Neural progenitor cell (in vitro differentiated cells): ENCODE data around the gene ALK. TPM values are rescaled to one million over a fixed set of nuclear protein-coding genes. Genes with fewer than 3 reads are reported as not detected.

ENCODE experiments used
- DNase-seq: peaks from one replicate; pipeline ENCODE4 v3.0.0-alpha.2; 2016; ENCODE audit warnings: low spot score
- H2AFZ ChIP-seq: fragments of 200-600 bp; sonication (generic); replicated peaks from 2 replicates; pipeline ENCODE4 v1.6.1; 2016; ENCODE audit warnings: antibody characterized with exemption
- H3F3A ChIP-seq: fragments of 200-600 bp; sonication (generic); 2 replicates; pipeline ENCODE4 v1.6.1; 2016; ENCODE audit warnings: antibody characterized with exemption, low read depth
- H3K27ac ChIP-seq: fragments of 200-600 bp; sonication (generic); 2 replicates; pipeline ENCODE4 v1.5.1; 2016; ENCODE audit warnings: mild to moderate bottlenecking
- H3K27me3 ChIP-seq: fragments of 200-600 bp; sonication (generic); 2 replicates; pipeline ENCODE4 v1.6.1; 2016; ENCODE audit warnings: mild to moderate bottlenecking, moderate library complexity
- H3K36me3 ChIP-seq: fragments of 200-600 bp; sonication (generic); 2 replicates; pipeline ENCODE4 v1.5.1; 2016
- H3K4me1 ChIP-seq: fragments of 200-600 bp; sonication (generic); 2 replicates; pipeline ENCODE4 v1.6.1; 2016; ENCODE audit warnings: mixed run types
- H3K4me2 ChIP-seq: fragments of 200-600 bp; sonication (generic); 2 replicates; pipeline ENCODE4 v1.6.1; 2016
- H3K4me3 ChIP-seq: fragments of 200-600 bp; sonication (generic); 2 replicates; pipeline ENCODE4 v1.5.1; 2016
- H3K79me2 ChIP-seq: fragments of 200-600 bp; sonication (generic); 2 replicates; pipeline ENCODE4 v1.6.1; 2016; ENCODE audit warnings: low read depth
- H3K9ac ChIP-seq: fragments of 200-600 bp; sonication (generic); 2 replicates; pipeline ENCODE4 v1.6.1; 2016
- H3K9me3 ChIP-seq: fragments of 200-600 bp; sonication (generic); 2 replicates; pipeline ENCODE4 v1.5.1; 2016; ENCODE audit warnings: low read depth
- H4K20me1 ChIP-seq: fragments of 200-600 bp; sonication (generic); 2 replicates; pipeline ENCODE4 v1.6.1; 2016; ENCODE audit warnings: low read depth
- H3K27ac Mint-ChIP-seq: 3 replicates; pipeline ENCODE4 v1.8.0; 2021; ENCODE audit warnings: mixed read lengths
- H3K27me3 Mint-ChIP-seq: 2 replicates; pipeline ENCODE4 v1.8.0; 2022; ENCODE audit warnings: low read depth, mild to moderate bottlenecking, inconsistent platforms, moderate library complexity, mixed read lengths; ENCODE audit not compliant: insufficient read depth
- H3K36me3 Mint-ChIP-seq: 3 replicates; pipeline ENCODE4 v1.8.0; 2021; ENCODE audit warnings: mixed read lengths
- H3K4me1 Mint-ChIP-seq: 3 replicates; pipeline ENCODE4 v1.8.0; 2021; ENCODE audit warnings: mixed read lengths
- H3K4me3 Mint-ChIP-seq: 3 replicates; pipeline ENCODE4 v1.8.0; 2021; ENCODE audit warnings: mild to moderate bottlenecking, moderate library complexity, mixed read lengths
- H3K9me3 Mint-ChIP-seq: 3 replicates; pipeline ENCODE4 v1.8.0; 2020; ENCODE audit warnings: mixed read lengths
- EZH2 ChIP-seq: fragments of 200-600 bp; sonication (generic); IDR thresholded peaks from 2 replicates; pipeline ENCODE4 v1.6.1; 2017; ENCODE audit warnings: antibody characterized with exemption, mild to moderate bottlenecking, moderate library complexity
- EZH2phosphoT487 ChIP-seq: fragments of 200-600 bp; sonication (generic); IDR thresholded peaks from 2 replicates; pipeline ENCODE4 v1.6.1; 2017; ENCODE audit warnings: antibody characterized with exemption
- total RNA-seq: library from RNA; depleted of rRNA; stranded (reverse); fragments of >200 nt; gene quantifications from 2 replicates; pipeline ENCODE4 v1.2.3, GENCODE V29; 2015; ENCODE audit warnings: low replicate concordance
- TF ChIP-seq, protein P1 (sequence below): fragments of 200-600 bp; sonication (generic); IDR thresholded peaks from 2 replicates; pipeline ENCODE4 v1.5.1; 2017; ENCODE audit warnings: antibody characterized with exemption, mild to moderate bottlenecking

The ALK gene
- total RNA-seq, 1 donor from 2014 or later, result not detected

- Histone ChIP-seq H3K9ac (no peak overlapping the region), H3K36me3 (no peaks in the 10 kb centered on the region), H4K20me1 (no peaks in the 10 kb centered on the region), H3K4me1 (no peaks in the 10 kb centered on the region), H3K4me3 (no peak overlapping the region), H3K9me3 (no peaks in the 10 kb centered on the region), H3F3A (no peaks in the 10 kb centered on the region), H3K79me2 (no peaks in the 10 kb centered on the region), H3K4me2 (no peak overlapping the region), H3K27me3 (no peaks in the 10 kb centered on the region), H3K27ac (no peak overlapping the region), H2AFZ (no peak overlapping the region)
- peaks cover 4% of the 10 kb centered on the region for H3K4me1 Mint-ChIP-seq
- no peak overlapping the region for H3K4me3 Mint-ChIP-seq
- no peak overlapping the region for H3K27ac Mint-ChIP-seq
- TF ChIP-seq EZH2 (no peak), EZH2phosphoT487 (no peak)
- TF ChIP-seq, protein P1, sequence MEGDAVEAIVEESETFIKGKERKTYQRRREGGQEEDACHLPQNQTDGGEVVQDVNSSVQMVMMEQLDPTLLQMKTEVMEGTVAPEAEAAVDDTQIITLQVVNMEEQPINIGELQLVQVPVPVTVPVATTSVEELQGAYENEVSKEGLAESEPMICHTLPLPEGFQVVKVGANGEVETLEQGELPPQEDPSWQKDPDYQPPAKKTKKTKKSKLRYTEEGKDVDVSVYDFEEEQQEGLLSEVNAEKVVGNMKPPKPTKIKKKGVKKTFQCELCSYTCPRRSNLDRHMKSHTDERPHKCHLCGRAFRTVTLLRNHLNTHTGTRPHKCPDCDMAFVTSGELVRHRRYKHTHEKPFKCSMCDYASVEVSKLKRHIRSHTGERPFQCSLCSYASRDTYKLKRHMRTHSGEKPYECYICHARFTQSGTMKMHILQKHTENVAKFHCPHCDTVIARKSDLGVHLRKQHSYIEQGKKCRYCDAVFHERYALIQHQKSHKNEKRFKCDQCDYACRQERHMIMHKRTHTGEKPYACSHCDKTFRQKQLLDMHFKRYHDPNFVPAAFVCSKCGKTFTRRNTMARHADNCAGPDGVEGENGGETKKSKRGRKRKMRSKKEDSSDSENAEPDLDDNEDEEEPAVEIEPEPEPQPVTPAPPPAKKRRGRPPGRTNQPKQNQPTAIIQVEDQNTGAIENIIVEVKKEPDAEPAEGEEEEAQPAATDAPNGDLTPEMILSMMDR, result no peak
- H3K36me3 Mint-ChIP-seq, result no peaks in the 10 kb centered on the region
- no peak for DNase-seq
- H3K9me3 Mint-ChIP-seq, result no peaks in the 10 kb centered on the region
- no peaks in the 10 kb centered on the region for H3K27me3 Mint-ChIP-seq
Measured at GRCh38 chr2:29530281-29530680, 391.1 kb downstream of the ALK start.

DNA sequence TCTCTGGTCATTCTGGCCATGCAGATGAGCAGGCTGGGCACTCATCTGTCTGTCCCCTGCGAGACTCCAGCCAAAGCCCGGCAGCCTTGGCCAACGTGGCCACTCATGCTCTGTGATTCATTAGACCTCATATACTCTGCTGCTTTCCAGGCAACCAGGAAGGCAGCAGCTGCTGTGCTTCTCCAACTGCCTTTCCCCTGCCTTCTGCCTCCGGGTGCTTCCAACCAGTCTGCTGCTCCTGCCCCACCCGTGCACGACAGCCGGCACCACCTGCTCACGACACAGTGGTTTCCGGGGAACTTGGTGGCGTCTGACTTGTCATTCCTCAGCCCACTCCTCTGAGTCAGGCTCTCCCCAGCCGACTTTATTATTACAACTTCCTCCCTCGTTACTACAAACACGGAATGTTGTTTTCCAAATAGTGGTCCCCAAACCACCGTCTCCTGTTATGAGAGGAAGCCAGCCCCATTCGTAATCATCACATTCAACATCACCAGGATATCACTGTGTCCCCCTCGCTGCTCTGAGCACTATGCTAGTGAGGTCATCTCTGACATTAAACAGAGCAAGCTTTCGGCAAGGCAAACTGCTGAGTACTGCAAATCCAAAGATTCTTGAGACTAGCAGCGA lies 392.4 kb downstream of the ALK start:
- H3K27ac Mint-ChIP-seq, result no peak overlapping the region
- Histone ChIP-seq H2AFZ (no peak overlapping the region), H3K27ac (no peak overlapping the region), H3K79me2 (no peaks in the 10 kb centered on the region), H3F3A (no peaks in the 10 kb centered on the region), H4K20me1 (no peaks in the 10 kb centered on the region), H3K9ac (no peak overlapping the region), H3K27me3 (no peaks in the 10 kb centered on the region), H3K36me3 (no peaks in the 10 kb centered on the region), H3K4me1 (no peaks in the 10 kb centered on the region), H3K4me2 (no peak overlapping the region), H3K9me3 (no peaks in the 10 kb centered on the region), H3K4me3 (no peak overlapping the region)
- H3K27me3 Mint-ChIP-seq, result peaks cover 2% of the 10 kb centered on the region
- no peak for DNase-seq
- H3K9me3 Mint-ChIP-seq, result no peaks in the 10 kb centered on the region
- no peaks in the 10 kb centered on the region for H3K36me3 Mint-ChIP-seq
- H3K4me3 Mint-ChIP-seq, result no peak overlapping the region
- TF ChIP-seq EZH2 (no peak), EZH2phosphoT487 (no peak)
- TF ChIP-seq, protein P1, result no peak
- peaks cover 4% of the 10 kb centered on the region for H3K4me1 Mint-ChIP-seq

DNA sequence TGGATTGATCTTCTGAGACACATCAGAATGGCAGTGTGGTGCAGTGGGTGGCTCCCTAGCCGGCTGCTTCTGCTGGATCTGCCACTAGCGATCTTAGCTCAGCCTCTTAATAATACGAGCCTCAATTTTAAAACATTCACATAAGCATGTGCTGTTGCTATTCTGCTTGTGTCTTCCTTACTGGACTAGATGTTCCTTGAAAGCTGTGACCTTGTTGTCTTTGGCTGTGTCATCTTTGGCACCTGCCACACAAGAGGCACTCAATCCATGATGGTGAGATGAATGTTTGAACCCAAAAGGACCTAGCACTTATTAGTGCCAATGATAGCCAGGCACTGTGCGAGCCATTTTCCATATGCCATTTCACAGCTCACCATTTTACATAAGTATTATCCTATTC lies 393.0 kb downstream of the ALK start:
- Histone ChIP-seq H3K36me3 (no peaks in the 10 kb centered on the region), H2AFZ (no peak overlapping the region), H3K4me3 (no peak overlapping the region), H3K27me3 (no peaks in the 10 kb centered on the region), H3K9me3 (no peaks in the 10 kb centered on the region), H4K20me1 (no peaks in the 10 kb centered on the region), H3F3A (no peaks in the 10 kb centered on the region), H3K9ac (no peak overlapping the region), H3K79me2 (no peaks in the 10 kb centered on the region), H3K4me1 (no peaks in the 10 kb centered on the region), H3K4me2 (no peak overlapping the region), H3K27ac (no peak overlapping the region)
- TF ChIP-seq EZH2phosphoT487, result no peak
- TF ChIP-seq, protein P1, result no peak
- no peak for TF ChIP-seq EZH2
- Mint-ChIP-seq H3K4me3 (no peak overlapping the region), H3K9me3 (no peaks in the 10 kb centered on the region), H3K27ac (no peak overlapping the region), H3K36me3 (no peaks in the 10 kb centered on the region), H3K27me3 (peaks cover 2% of the 10 kb centered on the region), H3K4me1 (peaks cover 4% of the 10 kb centered on the region)
- no peak for DNase-seq
